SKM-1 (cell line): ENCODE results near the gene SMPD2.
"Not testable (repeated sequence)": the region's sequence is repeated elsewhere in the genome, so short reads cannot be mapped to it uniquely, and the experiment has no call there.

Experiments used
- DNase-seq: peaks from one replicate; lab custom pipeline; 2025; ENCODE audit not compliant: unreplicated experiment; lab: John Stamatoyannopoulos, UW

SMPD2 gene

DNA sequence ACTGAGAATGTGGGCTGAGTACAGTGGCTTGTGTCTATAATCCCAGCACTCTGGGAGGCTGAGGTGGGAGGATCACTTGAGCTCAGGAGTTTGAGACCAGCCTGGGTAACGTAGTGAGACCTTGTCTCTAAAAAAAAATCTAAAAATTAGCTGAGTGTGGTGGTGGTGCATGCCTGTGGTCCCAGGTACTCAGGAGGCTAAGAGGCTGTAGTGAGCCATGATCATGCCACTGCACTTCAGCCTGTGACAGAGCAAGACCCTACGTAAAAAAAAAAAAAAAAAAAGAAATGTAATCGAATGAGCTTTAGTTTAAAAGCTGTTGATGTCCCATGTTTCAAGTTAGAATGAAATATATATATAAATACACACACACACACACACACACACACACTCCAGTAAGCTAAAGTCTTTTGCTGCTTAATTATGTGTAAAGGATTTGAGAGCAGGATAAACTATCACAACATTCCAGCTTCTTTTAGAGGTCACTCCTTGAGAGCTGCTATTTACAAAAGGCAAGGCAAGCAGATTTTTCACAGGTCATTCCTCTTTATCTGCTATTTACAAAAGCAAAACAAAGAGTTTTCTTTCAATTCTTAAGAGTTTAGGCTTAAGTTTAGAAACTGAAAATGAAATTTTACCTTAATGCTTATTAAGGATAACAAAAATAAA is 19.8 kb downstream of the SMPD2 start:
- no peak for DNase-seq

DNA sequence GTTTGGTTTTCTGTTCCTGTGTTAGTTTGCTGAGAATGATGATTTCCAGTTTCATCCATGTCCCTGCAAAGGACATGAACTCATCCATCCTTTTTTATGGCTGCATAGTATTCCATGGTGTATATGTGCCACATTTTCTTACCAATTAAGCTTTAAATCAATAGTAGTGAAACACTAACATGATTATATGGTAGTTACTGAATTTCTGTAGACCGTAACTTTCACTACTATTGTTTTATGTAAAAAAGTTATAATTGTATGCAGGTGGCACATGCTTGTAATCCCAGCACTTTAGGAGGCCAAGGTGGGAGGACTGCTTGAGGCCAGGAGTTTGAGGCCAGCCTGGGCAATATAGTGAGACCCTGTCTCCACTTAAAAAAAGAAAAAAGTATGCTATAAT is 20.7 kb downstream of the SMPD2 start:
- not testable (repeated sequence) for DNase-seq

DNA sequence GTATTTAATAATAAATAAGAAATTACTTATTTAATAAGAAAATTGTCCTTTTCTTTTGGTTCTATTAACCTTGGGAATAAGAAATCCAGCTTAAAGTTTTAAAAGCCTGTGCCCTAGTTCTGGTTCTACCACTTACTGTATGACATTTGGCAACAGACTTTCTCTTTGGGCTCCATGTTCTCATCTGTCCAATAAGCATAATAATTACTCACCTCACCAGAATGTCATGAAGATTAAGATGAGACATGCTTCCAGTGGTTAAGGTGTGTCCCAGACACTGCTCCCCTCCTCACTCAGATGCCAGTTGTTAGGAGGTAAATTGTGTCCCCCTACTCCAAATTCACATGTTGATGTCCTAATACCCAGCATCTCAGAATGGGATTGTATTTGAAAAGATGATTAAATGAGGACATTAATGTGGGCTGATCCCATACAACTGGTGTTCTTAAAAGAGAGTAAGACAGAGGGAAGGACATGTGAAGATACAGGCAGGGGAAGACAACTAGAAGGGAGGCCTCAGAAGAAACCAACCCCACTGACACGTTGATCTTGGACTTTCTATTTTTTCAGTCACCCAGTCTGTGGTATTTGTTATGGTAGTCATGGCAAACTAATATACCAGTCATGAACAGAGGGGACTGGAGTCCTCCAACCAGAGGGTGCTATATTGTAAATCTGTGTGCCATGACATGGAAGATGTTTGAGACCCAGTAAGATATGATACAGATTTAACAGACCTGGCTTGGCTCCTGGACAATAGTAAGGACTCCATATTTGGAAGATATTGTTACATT is 21.4 kb downstream of the SMPD2 start:
- DNase-seq: no peak

DNA sequence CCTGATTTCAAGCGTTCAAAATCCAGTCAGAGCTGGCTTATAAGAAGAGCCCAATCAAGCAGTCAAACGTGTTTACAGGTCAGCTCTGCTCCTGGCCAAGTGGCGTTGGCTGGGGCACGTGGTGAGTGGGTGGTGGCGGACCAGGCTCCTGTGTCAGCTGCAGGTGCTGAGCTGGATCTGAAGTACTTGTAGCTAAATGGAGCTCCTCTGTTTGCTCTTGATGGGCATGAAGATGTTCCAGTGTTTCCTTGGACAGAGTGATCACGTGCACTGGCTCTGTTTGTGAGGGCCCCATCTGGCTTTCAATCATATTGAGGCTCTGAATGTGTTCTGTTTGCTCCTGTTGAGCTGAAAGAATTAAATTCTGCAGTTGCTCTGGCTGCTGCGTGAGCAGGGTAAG is 25.2 kb downstream of the SMPD2 start:
- DNase-seq: no peak

DNA sequence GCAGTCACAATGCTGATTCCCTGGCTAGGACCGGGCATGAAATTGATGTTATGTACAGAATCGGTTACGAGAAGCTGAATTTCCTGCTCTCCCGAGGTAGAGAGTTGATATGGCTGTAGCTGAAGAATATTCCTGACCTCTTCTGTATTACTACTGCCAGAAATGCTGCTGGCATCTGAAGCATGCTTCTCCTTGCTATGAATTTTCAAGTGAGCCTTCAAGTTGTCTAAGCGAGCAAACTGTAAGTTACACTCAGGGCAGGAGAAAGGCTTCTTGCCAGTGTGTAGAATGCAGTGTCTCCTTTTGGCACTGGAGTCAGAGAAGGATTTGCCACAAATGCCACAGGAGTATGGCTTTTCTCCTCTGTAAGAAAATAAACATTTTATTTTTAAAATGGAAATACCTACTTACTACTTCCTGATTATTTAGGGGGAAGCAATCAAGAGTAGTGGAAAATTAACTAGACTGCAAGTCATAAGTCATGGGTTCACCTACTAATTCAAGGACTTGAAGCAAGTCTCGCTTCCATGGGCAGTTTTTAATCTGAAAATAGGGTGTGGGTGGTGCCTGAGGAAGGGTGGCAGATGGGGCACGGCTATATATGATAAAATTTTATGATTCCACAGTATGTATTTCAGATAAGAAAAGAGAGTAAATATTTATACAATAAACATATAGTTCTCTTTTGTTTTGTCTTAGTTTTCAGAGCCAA is 25.8 kb downstream of the SMPD2 start:
- no peak for DNase-seq

DNA sequence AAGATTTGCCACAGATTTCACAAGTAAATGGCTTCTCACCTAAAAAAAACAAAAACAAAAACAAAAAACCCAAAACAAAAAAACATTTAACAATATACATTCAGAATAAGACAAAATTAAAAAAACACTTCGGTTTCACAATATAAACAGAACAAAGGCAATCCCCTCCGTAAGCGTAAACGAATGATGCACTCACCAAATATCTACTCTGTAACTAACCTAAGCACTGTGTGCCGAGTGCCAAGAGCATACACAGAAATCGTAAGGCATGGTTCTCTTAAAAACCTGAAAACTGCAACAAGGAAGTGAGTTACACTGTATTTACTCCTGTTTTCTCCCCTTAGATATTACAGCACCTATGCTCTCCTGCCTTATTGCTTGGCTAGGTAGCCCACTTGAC is 27.2 kb downstream of the SMPD2 start:
- DNase-seq: no peak

DNA sequence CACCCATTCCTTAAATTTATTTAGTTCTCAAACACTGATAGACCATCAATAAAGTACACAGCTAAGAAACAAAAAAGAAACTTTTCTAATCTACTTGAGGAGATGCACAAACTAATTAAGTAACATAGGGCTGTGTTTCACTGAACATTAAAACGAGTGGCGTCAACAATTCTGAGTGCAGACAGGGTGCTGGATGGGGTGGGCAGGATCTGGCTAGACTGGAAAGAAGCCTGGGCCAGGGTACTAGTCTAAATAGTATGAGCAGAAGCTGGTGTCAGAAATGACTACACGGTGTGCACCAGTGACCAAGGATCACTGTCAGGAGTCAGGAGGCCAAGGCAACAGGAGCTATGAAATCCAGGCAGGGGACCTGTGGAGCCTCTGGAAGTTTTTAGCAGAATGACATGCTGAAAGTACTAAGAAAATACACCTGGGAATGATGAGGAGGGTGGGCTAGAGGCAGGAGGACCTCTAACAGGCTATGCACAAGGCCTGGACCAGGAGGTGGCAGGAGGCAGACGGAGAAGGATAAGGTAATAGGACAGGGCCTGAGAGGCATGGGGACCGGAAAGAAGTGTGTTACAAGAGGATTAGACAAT is 29.2 kb downstream of the SMPD2 start:
- DNase-seq: no peak

DNA sequence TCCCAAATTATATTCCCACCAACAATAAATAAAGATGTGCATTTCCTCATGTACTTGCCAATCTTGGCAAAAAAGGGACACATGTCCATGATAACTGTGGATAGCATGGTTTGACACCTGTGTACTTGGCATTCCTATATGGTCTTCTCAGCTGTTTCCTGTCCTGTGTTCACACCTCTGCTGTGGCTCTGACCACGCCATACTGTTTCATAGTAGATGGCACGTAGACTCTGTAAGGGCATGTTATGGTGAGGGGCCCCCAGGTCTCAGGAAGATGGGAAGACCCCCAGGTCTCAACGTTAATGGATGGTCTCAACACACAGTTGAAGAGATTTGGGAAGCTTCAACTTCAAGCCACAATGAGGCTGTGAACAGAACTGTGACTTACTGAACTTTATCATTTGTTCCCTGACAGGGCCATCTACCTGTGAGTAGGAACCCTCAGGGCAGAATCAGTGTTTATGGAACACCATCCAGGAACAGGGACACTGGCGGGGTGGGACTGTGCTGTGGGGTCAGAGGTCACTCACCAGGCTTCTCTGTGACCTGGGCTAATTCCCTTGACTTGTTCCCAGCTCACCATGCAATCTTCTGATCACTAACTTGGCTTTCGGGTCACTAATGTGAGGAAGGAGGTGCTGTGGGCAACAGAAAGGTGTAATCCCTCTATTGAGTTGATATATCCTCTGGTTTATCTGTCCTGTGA is 30.7 kb downstream of the SMPD2 start:
- DNase-seq: no peak

DNA sequence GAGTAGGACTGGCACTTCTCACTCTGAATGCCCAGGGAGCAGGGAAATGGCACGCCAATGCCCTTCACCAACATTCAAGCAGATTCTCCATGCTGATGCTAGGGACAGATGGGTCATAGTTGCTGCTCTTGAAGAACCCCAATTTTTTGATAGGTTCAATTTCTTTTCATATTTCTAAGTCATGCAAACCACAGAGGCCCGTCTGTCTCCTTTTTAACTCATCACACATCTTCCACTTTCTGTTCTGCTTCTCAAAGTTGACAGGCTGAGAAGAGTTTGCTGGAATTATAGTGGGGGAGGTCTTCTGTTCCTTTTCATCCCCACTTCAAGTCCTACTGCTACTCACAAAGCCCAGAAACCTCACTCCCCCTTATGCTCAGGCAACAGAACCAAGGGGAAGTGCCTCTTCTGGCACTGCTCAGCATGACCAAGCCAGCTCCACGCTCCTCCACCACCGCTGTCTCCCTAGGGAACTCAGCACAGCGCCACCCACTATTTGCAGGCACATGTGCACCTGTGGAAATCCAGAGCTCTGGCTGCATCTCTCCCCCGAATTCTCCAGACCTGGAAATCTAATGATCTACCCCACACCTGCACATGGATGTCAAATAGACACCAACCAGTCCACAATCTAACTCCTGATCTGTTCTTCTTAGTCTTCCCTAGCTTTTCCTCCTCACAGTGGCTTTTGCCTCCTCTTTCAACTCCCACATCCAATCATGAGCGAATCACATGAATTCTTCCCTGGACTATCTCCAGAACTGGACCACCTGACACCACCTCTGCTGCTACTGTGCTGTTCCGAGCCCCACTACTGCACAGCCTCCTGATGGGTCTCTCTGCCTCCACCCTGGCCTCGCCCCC is 31.8 kb downstream of the SMPD2 start:
- no peak for DNase-seq

DNA sequence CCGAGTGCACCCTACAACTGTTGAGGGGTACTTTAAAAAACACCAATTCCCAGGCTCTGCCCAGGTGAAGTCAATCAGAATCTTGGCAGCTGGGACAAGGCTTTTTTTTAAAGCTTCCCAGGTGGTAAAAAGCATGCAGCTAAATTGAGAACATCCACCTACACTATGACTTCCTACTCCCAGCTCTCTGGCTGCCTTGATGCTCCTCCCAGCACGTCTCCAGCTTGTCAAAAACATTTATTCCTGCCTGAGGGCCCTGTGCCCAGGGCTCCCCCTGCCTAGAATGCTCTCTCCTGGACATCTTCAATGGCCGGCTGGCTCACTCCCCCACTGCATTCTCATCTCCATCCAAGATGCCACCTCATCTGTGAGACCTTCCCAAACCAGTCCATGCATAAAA is 32.6 kb downstream of the SMPD2 start:
- no peak for DNase-seq

DNA sequence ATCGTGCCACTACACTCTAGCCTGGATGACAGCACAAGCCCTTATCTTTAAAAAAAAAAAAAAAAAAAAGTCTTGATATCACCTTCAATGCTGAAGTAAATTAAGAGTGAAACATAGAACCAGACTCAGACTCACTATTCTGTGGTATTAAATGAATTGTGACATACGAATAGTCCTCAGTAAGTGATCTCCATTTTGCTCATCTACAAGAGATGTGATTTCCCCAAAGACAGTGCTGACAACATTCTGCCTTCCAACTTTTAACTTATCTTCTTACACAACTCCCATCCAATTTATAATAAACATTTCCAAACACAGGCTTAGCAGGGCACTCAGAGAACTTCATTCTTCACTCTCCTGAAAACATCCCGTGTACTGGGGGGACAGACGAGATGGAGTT is 34.5 kb downstream of the SMPD2 start:
- DNase-seq: no peak

DNA sequence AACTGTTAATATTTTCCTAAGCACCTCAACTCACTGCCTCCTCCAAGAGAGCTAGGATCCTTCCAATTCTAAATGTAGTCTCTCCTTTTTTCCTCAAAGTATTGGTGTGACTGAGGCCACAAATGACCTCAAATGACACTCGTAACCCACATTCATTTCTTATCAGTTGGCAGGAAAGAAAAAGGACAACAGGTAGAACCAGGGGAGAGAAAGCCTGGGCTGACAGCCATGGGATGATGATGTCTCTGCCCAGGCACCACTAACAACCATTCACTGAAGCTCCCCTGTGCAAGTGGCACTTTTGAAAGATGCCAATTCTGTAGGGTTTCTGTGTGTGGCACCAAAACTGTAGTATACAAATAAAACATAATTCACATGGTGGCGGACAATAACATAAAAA is 35.1 kb downstream of the SMPD2 start:
- DNase-seq: no peak

DNA sequence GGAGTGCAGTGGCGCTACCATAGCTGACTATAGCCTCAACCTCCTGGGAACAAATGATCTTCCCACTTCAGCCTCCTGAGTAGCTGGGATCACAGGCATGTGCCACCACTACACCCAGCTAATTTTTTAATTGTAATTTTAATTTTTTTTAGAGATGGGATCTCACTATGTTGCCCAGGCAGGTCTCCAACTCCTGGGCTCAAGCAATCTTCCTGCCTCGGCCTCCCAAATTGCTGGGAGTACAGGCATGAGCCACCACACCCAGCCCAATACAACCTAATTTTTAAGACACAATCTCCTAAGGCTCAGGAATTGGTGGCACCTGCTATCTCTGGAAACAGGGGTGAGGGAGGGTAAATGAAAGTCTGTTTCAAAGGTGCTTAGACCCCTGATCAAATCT is 36.7 kb downstream of the SMPD2 start:
- no peak for DNase-seq

DNA sequence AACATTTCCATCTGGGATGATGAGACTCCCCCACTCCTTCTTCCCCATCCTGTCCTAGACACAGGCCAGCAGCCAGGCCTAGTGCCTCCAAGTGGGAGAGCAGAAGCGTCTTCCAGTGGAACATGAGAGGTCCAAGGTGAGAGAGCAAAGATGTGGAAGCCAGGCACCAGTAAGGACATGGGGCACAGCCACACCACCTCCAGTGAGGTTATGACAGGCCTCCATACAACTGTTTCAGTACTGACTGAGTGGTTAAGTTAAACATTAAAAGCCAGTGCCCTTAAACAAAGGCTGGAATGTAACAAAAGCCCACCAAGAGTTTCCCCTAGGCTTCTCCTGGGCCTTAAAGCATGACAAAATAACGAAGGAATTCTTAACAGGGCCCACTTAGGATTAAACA is 37.2 kb downstream of the SMPD2 start:
- DNase-seq: no peak

DNA sequence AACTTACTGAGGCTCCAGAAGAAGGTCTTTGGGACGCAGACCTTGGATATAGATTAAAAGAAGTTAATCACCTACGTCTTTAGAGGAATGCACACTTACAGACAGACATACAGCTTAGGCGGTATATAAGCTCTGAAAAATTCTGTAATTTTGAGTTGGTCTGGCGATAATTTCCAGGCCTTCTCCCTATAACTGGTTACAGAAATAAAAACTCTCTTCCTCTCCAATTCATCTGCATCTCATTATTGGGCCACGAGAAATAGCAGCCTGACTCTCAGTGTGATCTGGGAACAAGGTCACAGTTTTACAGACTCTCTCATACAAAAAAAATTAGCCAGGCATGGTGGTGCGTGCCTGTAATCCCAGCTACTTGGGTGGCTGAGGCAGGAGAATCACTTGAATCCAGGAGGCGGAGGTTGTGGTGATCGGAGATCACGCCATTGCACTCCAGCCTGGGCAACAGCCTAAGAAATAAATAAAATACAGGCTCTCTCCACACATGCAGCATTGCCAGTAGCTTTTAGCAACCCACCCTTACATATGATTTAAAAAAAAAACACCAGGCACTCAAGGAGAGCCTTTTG is 37.8 kb downstream of the SMPD2 start:
- DNase-seq: no peak

DNA sequence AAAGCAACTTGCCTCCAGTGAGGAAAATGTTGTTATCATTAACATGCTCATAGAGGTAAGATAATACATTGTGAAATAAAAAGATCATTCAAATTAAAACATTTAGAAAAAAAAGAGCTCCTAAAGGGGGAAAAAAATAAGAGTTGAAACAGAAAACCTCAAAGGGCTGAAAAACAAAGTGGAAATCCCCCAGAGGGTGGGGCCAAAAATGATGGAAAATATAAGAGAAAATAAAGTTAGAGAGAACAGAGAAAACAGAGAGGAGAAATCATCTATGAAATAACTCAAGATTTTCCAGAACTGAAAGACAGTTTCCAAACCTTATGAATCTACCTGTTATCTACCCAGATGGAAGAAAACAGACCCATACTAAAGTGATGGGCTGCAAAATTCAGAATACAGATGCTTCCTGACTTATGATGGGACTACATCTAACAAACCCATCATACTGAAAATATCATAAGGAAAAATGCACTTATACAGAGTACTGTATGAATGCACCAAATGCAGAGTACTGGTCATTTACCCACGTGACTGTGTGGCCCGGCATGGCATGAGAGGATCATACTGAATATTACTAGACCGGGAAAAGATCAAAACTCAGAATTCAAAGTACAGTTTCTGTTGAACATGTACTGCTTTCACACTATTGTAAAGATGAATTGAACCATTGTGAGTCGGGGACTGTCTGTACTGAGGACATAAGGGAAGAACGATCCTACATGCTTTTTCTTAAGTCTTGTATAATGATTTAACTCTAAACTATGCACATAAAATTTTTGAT is 38.5 kb downstream of the SMPD2 start:
- DNase-seq: no peak

DNA sequence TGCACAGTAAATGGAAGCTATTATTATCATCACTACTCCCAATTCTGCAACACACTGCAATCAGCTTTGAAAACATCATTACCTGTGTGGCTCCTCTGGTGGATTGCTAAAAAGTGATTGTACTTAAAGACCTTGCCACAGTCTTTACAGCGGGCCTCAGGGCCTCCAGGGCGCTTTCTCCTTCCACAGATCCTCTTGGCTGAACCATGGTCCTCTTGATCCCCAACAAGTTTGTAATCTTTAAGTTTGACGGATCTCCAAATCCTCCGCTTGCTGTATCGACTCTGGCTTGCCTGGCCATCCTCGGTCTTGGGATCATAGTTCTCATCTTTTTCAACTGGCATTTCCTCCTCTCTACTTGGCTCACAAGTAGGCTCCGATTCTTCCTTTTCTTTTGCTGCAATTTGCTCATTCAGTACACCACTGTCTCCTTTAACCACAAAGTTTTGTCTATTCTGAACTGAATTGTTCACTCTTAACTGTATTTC is 40.5 kb downstream of the SMPD2 start:
- DNase-seq: no peak

DNA sequence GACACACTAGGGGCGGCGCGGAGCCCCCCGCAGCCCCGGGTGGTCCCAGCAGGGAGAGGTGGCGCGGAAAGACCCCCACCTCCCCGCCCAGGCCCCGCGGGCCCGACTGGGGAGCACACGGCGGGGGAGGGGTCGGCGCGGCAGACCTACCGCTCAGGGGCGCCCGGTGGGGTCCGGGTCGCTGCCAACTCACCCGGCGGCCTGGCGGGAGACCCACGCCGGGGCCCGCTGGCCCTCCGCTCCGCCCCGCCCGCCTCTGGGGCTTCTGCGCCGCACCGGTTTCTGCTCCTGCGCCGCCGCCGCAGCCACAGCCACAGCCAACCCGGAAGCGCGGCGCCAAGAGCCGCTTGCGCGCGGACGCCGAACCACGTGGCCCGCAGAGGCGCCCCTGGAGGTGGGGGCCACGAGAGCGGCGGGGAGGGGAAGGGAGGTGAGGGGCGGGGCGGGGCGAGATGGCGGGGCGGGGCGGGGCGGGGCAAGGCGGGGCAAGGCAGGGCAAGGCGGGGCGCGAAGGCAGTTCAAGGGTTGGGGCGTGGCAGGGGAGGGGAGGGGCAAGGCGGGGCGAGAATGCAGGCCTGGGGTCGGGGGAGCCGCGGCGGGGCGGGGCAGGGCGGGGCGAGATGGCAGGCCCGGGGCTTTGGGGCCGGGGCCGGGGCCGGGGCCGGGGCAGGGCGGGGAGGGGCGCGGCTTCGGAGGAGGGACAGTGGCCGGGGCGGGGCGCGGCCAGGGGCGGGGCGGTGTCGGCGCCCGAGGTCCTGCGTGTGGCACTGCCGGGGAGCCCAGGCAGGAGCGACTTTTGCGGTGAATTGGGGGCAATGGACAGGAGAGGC is 42.6 kb downstream of the SMPD2 start, which contains the start of gene ZBTB24:
Gene ZBTB24, minus strand, starts transcription at position 315 of the 830 bp plus-strand sequence. CDS start 1,193 bp downstream, outside the sequence.
- peak; percentile 74 for DNase-seq
